Measurements from ENCODE around the gene LMF1. TPM values are rescaled to one million over a fixed set of nuclear protein-coding genes. Genes with fewer than 3 reads are reported as not detected.

The LMF1 gene
- total RNA-seq, 2 experiments from 2014 or later, result 9.5 to 12.2 TPM

DNA sequence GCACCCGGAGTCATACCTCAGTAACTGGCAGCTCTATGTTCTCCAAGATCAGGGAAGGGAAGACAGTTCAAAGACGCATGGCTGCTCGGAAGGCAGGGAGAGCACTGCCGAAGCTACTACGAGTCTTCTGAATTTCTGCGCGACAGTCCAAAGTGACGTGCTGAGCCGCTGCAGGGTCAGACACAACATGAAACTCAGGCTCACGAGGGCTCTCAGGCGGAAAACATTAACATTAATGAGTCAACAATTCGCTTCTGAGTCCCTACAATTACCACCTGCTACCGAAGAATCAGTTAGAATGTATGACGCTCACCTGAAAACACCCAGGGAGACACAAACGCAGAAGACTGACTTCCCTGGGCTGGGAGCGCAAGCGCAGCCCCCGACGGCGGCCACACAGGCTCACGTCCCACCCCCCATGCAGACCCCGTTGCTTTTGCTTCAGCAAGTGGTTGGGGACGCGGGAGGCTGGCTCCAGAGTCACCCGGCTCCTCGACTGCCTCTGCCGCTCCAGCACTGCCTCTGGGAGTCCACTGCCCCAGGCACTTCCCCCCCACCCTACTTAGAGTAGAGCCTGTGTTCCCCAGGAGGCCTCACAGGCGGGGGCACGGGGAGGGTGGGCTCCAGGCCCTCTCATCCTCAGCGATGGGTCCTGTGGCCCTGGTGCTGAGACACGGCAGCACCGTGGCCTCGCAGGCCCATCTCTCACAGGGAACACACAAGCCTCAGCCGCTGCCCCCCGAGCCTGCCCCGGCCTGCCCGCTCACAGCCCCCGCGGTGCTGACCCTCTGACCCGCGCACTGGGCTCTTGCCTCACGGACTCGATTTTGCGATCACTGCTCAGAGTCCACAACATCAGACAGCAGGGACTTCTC, 38.9 kb downstream of the LMF1 start:
- ChIA-PET POLR2A (no interaction called here), CTCF (no interaction called here)
- H3K9me3 Mint-ChIP-seq (ENCODE audit: low read depth), result no peaks in the 10 kb centered on the region
- H3K27me3 Mint-ChIP-seq, result no peaks in the 10 kb centered on the region
- intact Hi-C loops (cut with DNase I, micrococcal nuclease), result no loop called here
- DNase-seq (no peak), ATAC-seq (no peak)
- no peak overlapping the region for H3K4me3 Mint-ChIP-seq
- H3K36me3 Mint-ChIP-seq (ENCODE audit: low read depth), result peaks cover 3% of the 10 kb centered on the region
- no peak overlapping the region for H3K27ac Mint-ChIP-seq
- peaks cover 4% of the 10 kb centered on the region for H3K4me1 Mint-ChIP-seq

DNA sequence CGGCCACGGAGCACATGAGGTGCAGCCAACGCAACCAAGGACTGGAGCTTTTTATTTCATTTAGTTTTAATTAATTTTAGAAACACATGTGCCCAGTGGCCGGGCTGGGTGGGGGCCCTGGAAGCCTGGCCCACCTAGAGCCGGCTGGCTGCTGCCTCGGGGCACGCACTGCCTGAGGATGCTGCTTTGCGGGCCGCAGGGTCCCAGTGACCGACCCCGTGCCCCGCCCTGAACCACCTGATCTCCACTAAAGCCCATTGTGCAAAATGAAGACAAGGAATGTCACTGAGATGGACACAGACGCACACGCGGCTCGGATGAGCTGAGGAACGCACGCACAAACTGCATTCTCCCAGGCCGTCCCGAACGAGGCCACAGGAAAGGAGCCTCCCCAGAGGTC, 39.6 kb downstream of the LMF1 start:
- Mint-ChIP-seq H3K27me3 (no peaks in the 10 kb centered on the region), H3K4me1 (peaks cover 4% of the 10 kb centered on the region), H3K36me3 (ENCODE audit: low read depth) (peaks cover 6% of the 10 kb centered on the region), H3K27ac (no peak overlapping the region), H3K4me3 (no peak overlapping the region), H3K9me3 (ENCODE audit: low read depth) (peaks cover 3% of the 10 kb centered on the region)
- ChIA-PET POLR2A (no interaction called here), CTCF (no interaction called here)
- DNase-seq (no peak), ATAC-seq (no peak)
- intact Hi-C loops (cut with DNase I, micrococcal nuclease), result no loop called here

DNA sequence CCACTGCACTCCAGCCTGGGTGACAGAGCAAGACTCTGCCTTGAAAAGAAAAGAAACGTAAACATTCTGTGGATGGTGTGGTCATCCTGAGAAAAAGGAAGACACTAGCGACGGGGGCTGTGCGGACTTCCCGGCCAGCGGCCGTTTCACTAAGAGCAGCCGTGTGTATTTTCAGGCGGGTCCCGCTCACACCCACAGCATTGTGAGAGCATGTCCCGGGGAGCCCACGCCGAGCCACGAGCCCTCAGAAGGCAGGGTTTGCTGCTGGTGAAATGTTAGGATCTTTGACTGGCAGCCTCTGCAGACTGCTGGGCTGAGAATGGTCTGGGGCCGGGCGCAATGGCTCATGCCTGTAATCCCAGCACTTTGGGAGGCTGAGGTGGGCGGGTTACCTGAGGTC, 40.3 kb downstream of the LMF1 start:
- H3K27me3 Mint-ChIP-seq, result no peaks in the 10 kb centered on the region
- intact Hi-C loops (cut with DNase I, micrococcal nuclease), result no loop called here
- H3K4me3 Mint-ChIP-seq, result no peak overlapping the region
- ChIA-PET POLR2A (interaction anchor here (0.5 kb wide), 1 partner anchor 108 kb away, joined by 3 read pairs; no protein-coding TSS in a partner anchor), CTCF (no interaction called here)
- ATAC-seq (no peak), DNase-seq (no peak)
- peaks cover 5% of the 10 kb centered on the region for H3K9me3 Mint-ChIP-seq (ENCODE audit: low read depth)
- peaks cover 7% of the 10 kb centered on the region for H3K36me3 Mint-ChIP-seq (ENCODE audit: low read depth)
- H3K27ac Mint-ChIP-seq, result no peak overlapping the region
- H3K4me1 Mint-ChIP-seq, result no peaks in the 10 kb centered on the region

DNA sequence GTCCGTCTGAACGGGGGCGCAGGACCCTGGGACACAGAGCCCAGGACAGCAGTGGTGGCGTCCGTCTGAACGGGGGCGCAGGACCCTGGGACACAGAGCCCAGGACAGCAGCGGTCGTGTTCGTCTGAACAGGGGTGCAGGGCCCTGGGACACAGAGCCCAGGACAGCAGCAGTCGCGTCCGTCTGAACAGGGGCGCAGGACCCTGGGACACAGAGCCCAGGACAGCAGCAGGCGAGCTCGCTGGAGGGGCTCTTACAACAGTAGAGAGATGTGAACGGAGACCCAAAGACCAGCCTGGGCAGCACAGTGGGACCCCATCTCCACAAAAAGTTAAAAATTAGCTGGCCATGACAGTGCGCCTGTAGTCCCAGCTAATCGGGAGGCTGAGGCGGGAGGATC, 40.7 kb downstream of the LMF1 start:
- CTCF ChIA-PET, result no interaction called here
- Mint-ChIP-seq H3K36me3 (ENCODE audit: low read depth) (peaks cover 7% of the 10 kb centered on the region), H3K27ac (no peak overlapping the region), H3K27me3 (no peaks in the 10 kb centered on the region), H3K4me3 (no peak overlapping the region), H3K9me3 (ENCODE audit: low read depth) (peaks cover 5% of the 10 kb centered on the region), H3K4me1 (no peaks in the 10 kb centered on the region)
- intact Hi-C loops (cut with DNase I, micrococcal nuclease), result no loop called here
- POLR2A ChIA-PET, result interaction anchor here (0.5 kb wide), 1 partner anchor 108 kb away, joined by 3 read pairs; no protein-coding TSS in a partner anchor
- no peak for ATAC-seq
- no peak for DNase-seq

DNA sequence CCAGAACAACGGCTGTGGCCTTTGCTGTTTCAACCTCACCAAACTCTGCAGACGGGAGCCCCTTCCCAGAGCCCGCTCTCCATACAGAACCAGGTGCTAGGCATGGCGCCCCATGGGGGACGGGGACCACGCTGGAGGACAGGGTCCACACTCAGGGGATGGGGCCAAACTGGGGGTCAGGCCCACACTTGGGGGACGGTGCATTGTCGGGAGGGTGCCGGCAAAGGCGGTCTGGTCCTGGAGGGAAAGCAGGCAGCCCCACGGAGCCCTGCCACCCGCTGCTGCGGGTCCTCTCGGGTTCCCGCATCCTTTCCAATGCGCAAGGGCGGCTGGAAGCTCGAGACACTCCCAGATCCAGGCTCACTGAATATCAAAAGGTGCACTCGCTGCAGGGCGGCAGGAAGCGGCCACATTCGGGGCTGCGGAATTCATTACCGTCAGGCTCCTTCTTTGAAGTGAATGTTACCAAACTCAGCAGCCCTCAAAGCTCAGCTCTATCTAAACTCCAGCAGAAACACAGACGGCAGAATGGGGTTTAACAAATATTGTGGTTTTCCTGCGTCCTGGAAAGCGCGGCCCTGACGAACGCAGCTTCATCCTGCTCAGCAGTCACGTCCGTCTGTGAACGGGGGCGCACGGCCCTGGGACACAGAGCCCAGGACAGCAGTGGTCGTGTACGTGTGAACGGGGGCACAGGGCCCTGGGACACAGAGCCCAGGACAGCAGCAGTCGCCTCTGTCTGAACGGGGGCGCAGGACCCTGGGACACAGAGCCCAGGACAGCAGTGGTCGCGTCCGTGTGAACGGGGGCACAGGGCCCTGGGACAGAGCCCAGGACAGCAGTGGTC, 41.3 kb downstream of the LMF1 start:
- no peak for ATAC-seq
- H3K27ac Mint-ChIP-seq, result no peak overlapping the region
- peaks cover 5% of the 10 kb centered on the region for H3K9me3 Mint-ChIP-seq (ENCODE audit: low read depth)
- no peaks in the 10 kb centered on the region for H3K27me3 Mint-ChIP-seq
- ChIA-PET POLR2A (no interaction called here), CTCF (no interaction called here)
- H3K4me1 Mint-ChIP-seq, result no peaks in the 10 kb centered on the region
- DNase-seq, result no peak
- intact Hi-C loops (cut with DNase I, micrococcal nuclease), result no loop called here
- H3K36me3 Mint-ChIP-seq (ENCODE audit: low read depth), result peaks cover 7% of the 10 kb centered on the region
- no peak overlapping the region for H3K4me3 Mint-ChIP-seq

DNA sequence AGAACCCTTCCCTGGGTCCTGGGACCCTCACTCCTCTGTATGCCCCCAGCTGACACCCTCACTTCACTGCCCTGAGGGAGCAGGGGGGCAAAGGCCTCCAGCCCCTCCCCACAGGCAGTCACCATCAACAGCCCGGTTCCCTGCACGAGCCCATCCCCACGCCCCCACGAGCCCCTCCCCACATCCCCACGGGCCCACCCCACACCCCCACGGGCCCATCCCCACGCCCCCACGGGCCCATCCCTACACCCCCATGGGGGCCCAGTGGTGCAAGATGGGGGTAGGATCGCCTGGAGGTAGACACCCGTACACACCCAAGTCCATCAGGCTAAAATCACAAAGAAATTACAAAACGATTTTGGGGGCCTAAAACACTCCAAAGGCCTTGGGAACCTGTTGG, 42.3 kb downstream of the LMF1 start:
- Mint-ChIP-seq H3K4me1 (no peaks in the 10 kb centered on the region), H3K27ac (no peak overlapping the region), H3K9me3 (ENCODE audit: low read depth) (peaks cover 5% of the 10 kb centered on the region), H3K36me3 (ENCODE audit: low read depth) (peaks cover 7% of the 10 kb centered on the region), H3K27me3 (no peaks in the 10 kb centered on the region), H3K4me3 (no peak overlapping the region)
- POLR2A ChIA-PET, result no interaction called here
- CTCF ChIA-PET, result no interaction called here
- intact Hi-C loops (cut with DNase I, micrococcal nuclease), result no loop called here
- no peak for ATAC-seq
- no peak for DNase-seq

DNA sequence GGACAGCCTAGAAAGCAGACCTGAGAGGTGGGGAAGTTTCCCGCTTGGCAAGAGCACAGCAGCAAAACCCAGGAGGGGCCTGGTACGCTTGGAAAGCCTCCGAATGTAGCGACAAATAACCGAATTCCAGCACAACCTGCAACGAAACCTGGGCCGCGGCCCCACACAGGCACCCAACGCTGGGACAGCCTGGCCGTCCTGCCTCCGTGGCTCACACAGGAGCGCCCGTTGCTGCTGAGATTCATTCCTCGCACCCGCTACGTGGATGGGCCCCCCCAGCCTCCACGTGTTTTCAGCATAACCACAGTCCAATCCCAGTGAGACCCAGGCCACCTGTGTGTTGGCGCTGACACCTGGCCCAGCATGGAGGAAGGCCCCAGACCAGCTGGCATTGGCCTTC, 42.9 kb downstream of the LMF1 start:
- H3K9me3 Mint-ChIP-seq (ENCODE audit: low read depth), result peaks cover 5% of the 10 kb centered on the region
- CTCF ChIA-PET, result no interaction called here

DNA sequence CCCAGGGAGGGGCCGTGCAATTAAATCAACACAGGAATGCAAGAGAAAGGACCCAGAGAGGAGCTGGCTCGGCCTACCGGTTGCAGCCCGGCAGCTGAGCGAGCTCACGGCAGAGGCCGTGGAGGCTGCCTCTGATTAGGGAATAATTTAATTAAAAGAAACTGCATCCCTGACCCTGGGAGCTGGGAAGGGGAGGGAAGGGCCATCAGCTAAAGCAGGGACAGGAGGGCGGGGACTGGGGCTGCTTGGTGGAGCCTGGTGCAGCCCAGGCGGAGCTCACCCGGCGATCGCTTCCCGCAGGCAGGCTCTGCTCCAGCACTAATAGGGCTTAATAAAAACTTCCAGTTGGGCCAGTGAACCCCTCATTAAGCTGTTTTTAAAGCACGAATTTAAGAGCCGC, 43.4 kb downstream of the LMF1 start:
- peaks cover 5% of the 10 kb centered on the region for H3K36me3 Mint-ChIP-seq (ENCODE audit: low read depth)
- no peak overlapping the region for H3K27ac Mint-ChIP-seq
- CTCF ChIA-PET, result no interaction called here
- intact Hi-C loops (cut with DNase I, micrococcal nuclease), result no loop called here
- ATAC-seq (no peak), DNase-seq (no peak)
- POLR2A ChIA-PET, result no interaction called here
- H3K9me3 Mint-ChIP-seq (ENCODE audit: low read depth), result peaks cover 5% of the 10 kb centered on the region
- no peak overlapping the region for H3K4me3 Mint-ChIP-seq
- H3K27me3 Mint-ChIP-seq, result no peaks in the 10 kb centered on the region
- H3K4me1 Mint-ChIP-seq, result no peaks in the 10 kb centered on the region

More for the DNA sequence above, 42.9 kb downstream of the LMF1 start:
- intact Hi-C loops (cut with DNase I, micrococcal nuclease), result no loop called here
- POLR2A ChIA-PET, result no interaction called here
- Mint-ChIP-seq H3K4me1 (no peaks in the 10 kb centered on the region), H3K4me3 (no peak overlapping the region), H3K27me3 (no peaks in the 10 kb centered on the region), H3K27ac (no peak overlapping the region), H3K36me3 (ENCODE audit: low read depth) (peaks cover 7% of the 10 kb centered on the region)
- DNase-seq, result no peak
- ATAC-seq, result no peak

DNA sequence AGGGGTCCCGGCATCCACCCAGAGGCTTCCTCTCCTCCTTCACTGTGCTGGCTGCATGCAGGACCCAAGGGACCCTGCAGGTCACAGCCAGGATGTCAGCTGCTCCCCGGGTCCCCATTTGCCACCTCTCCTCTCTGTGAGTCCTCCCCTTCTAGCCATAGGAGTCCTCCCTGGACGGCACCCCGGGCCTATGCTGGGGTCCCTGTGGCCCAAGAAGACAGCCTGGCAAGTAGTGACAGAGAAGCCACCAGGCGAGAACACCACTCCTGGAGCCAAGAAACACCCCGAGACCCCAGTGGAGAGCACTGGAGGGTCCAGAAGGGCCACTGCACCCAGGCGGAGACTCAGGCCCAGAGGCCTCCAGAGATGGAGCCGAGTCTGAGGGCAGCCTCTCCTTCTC, 44.1 kb downstream of the LMF1 start:
- intact Hi-C loops (cut with DNase I, micrococcal nuclease), result no loop called here
- H3K27me3 Mint-ChIP-seq, result no peaks in the 10 kb centered on the region

DNA sequence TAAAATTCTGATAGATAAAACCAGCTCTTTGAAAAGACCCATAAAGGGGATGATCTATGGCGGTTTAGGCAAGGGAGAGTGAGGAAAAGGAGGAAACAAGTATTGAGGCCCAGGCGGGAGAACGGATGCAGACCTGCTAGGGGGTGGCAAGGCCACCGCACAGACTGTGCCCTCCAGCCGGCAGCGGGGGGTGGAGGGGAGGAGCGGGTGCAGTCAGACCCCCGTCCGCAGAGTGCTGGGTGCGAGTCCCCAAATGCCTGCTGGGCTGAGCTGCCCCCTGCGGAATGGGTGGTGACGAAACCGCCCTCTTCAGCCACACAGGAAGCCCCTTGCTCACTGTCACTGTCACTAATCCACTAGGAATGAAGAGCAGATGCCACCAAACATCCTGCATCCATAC, 46.0 kb downstream of the LMF1 start:
- ATAC-seq (no peak), DNase-seq (peak; percentile 2)
- H3K4me1 Mint-ChIP-seq, result no peaks in the 10 kb centered on the region
- no peak overlapping the region for H3K4me3 Mint-ChIP-seq
- H3K36me3 Mint-ChIP-seq (ENCODE audit: low read depth), result peaks cover 10% of the 10 kb centered on the region
- ChIA-PET CTCF (no interaction called here), POLR2A (no interaction called here)
- H3K27me3 Mint-ChIP-seq, result no peaks in the 10 kb centered on the region
- intact Hi-C loops (cut with DNase I, micrococcal nuclease), result no loop called here
- peaks cover 5% of the 10 kb centered on the region for H3K9me3 Mint-ChIP-seq (ENCODE audit: low read depth)
- no peak overlapping the region for H3K27ac Mint-ChIP-seq

More for the DNA sequence above, 44.1 kb downstream of the LMF1 start:
- H3K27ac Mint-ChIP-seq, result no peak overlapping the region
- peaks cover 7% of the 10 kb centered on the region for H3K36me3 Mint-ChIP-seq (ENCODE audit: low read depth)
- CTCF ChIA-PET, result no interaction called here
- no peak overlapping the region for H3K4me3 Mint-ChIP-seq
- no peak for ATAC-seq
- no peaks in the 10 kb centered on the region for H3K4me1 Mint-ChIP-seq
- H3K9me3 Mint-ChIP-seq (ENCODE audit: low read depth), result peaks cover 5% of the 10 kb centered on the region
- no peak for DNase-seq
- POLR2A ChIA-PET, result no interaction called here

DNA sequence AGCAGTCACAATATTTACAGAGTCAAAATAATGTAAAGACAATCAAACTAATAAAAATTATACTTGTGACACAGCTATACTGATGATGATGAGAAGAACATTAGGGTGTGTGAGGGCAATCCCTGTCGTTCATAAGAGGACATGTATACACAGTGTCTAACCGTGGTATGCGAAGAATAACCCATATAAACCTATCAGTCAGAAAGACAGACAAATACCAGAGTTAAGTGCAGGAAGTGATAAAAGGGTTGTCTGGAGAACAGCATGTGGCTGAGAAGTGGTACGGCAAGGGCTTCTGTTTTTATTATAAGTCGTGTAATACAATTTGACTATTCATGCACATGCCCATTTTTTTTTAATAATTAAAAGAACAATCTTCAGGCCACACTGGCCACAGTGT, 46.7 kb downstream of the LMF1 start:
- CTCF ChIA-PET, result no interaction called here
- ATAC-seq (no peak), DNase-seq (no peak)
- Mint-ChIP-seq H3K9me3 (ENCODE audit: low read depth) (peaks cover 5% of the 10 kb centered on the region), H3K36me3 (ENCODE audit: low read depth) (peaks cover 10% of the 10 kb centered on the region), H3K27ac (no peak overlapping the region), H3K4me1 (no peaks in the 10 kb centered on the region), H3K4me3 (no peak overlapping the region), H3K27me3 (no peaks in the 10 kb centered on the region)
- intact Hi-C loops (cut with DNase I, micrococcal nuclease), result no loop called here
- POLR2A ChIA-PET, result no interaction called here

DNA sequence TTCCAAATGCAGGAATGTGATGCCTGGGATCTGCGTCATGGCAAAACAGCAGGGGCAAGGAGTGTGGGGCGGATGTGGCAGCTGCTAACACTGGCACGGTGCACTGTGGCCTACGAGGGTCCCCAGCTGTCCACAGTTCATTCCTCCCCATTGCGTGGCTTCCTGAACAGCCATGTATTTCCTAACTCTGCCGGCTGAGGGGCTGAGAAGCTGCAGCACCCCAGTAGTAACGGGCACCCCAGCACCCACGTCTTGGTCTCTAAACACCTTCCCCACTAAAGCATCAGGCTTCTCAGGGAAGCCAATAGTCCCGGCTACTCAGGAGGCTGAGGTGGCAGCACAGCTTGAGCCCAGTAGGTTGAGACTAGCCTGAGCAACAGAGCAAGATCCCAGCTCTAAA, 47.6 kb downstream of the LMF1 start:
- intact Hi-C loops (cut with DNase I, micrococcal nuclease), result no loop called here
- Mint-ChIP-seq H3K4me3 (no peak overlapping the region), H3K36me3 (ENCODE audit: low read depth) (peaks cover 10% of the 10 kb centered on the region), H3K27me3 (no peaks in the 10 kb centered on the region), H3K9me3 (ENCODE audit: low read depth) (peaks cover 5% of the 10 kb centered on the region), H3K4me1 (no peaks in the 10 kb centered on the region), H3K27ac (no peak overlapping the region)
- ChIA-PET POLR2A (no interaction called here), CTCF (no interaction called here)
- ATAC-seq (no peak), DNase-seq (no peak)
